ENCODE results near the gene KIFC1. TPM values are rescaled to one million over a fixed set of nuclear protein-coding genes. Genes with fewer than 3 reads are reported as not detected.

Gene KIFC1
- total and polyA plus RNA-seq, 8 donors: 5.8 to 73.6 (median 36.6) TPM

DNA sequence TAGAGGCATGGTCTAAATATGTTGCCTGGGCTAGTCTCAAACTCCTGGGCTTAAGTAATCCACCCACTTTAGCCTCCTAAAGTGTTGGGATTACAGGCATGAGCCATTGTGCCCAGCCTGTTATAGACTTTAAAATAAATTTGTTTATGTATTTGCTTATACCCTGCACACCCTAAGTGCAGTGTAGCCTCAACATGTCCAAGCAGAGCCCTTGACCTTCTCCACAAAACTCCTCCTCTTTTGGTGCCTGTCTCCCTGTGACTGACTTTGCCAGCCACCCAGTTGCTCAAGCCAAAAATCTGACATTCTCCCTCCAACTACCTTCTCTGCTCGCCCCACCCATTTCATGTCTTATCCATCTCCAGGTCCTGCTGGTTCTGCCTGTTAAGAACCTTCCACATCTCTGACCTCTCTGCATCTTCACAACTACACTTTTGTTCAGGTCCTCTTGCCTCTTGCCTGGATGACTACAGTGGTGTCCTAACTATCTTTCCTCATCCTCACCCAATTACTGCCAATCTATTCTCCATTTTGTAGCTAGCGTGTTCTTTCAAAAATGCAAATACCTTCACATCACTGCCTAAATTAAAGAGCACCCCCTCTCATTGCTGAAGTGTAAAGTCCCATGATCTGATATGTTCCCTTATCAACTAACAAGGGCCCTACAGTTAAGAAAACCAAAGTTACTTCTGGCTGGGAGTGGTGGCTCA is 11.2 kb upstream of the KIFC1 start:
- Histone ChIP-seq H3K36me3 (no peaks in the 10 kb centered on the region), H3K27me3 (no peaks in the 10 kb centered on the region), H3K27ac (no peak overlapping the region), H3K4me1 (peaks cover 5 to 8% of the 10 kb centered on the region in 2 donors), H3K4me3 (no peak overlapping the region), H3K9me3 (no peaks in the 10 kb centered on the region)
- DNase-seq (no peak), ATAC-seq (no peak)
- intact Hi-C loops (cut with DNase I): no loop called here
- no peak for TF ChIP-seq CTCF (IDR thresholded peaks at IDR 0.05)

DNA sequence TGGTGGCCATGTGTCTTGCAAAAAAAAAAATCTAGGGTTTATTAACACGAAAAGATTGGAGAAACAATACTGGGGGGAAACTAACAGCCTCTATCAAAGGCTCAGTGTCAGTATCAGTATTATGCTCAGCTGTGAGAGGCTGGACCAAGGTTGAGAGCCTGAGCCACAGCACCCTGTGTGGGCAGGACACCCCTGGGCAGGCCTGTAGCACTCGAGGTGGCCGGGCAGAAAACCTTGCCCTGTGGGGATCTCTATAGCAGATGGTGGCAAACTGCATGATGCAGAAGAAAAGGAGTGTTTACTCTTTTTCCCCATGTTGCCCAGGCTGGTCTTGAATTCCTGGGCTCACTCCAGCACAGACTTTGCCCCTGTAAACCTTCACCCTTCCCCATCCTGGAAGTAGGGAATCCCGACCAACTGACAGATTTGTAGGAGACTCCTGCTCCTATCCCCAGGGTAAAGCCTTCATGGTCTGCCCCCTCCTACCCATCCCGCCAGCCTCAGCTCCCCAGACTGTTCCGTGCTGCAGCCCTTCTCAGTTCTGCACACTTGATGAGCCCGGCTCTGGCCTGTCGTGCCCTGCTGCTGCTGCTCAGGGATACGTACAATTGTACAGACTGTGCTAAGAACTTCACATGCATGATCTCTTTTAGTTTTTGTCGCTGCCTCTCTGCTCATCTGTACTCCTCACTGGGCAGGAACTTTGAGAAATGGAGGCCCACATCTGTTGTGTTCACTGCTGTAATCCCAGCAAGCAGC is 8.0 kb upstream of the KIFC1 start:
- H3K27me3 ChIP-seq: no peaks in the 10 kb centered on the region
- H3K4me1 ChIP-seq: no peaks in the 10 kb centered on the region
- DNase-seq: no peak
- H3K27ac ChIP-seq: no peak overlapping the region
- no peaks in the 10 kb centered on the region for H3K9me3 ChIP-seq
- intact Hi-C loops (cut with DNase I): no loop called here
- H3K4me3 ChIP-seq: no peak overlapping the region
- no peak for ATAC-seq
- H3K36me3 ChIP-seq: no peaks in the 10 kb centered on the region
- no peak for TF ChIP-seq CTCF (IDR thresholded peaks at IDR 0.05)

GRCh38 chr6:33384581-33385020 is 7.0 kb upstream of the KIFC1 start:
- H3K9me3 ChIP-seq: no peaks in the 10 kb centered on the region
- no peak overlapping the region for H3K27ac ChIP-seq
- H3K4me1 ChIP-seq: no peaks in the 10 kb centered on the region
- no peaks in the 10 kb centered on the region for H3K36me3 ChIP-seq
- intact Hi-C loops (cut with DNase I): no loop called here
- DNase-seq (no peak), ATAC-seq (peak; percentile 61)
- H3K27me3 ChIP-seq: no peaks in the 10 kb centered on the region
- H3K4me3 ChIP-seq: no peak overlapping the region
- TF ChIP-seq CTCF (IDR thresholded peaks at IDR 0.05): peak in 1 of 2 donors; percentile 25

DNA sequence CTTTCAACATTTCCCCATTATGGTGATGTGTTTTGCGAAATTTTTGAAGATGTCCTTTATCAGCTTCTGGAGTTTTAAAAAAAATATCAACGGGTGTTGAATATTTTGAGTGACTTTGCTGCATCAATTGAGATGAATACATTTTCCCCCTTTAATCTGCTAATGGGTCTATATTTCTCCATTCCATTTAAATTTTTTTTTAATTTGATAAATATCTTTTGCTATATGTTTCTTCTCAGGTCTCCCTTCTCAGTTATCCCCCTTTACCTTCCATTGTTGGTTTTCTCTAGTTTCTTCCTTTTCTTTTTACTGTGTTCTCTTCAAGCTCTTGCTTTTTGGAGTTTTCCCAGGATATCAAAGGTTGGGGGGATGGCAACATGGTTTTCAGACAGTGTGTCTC is 1.4 kb upstream of the KIFC1 start:
- ATAC-seq: no peak
- Histone ChIP-seq H3K36me3 (no peaks in the 10 kb centered on the region), H3K27me3 (no peaks in the 10 kb centered on the region), H3K4me3 (no peak overlapping the region), H3K4me1 (peaks cover 0 to 25% of the 10 kb centered on the region in 2 donors), H3K9me3 (no peaks in the 10 kb centered on the region), H3K27ac (peak overlapping the region in 1 of 2 donors; percentile 94)
- no peak for DNase-seq
- TF ChIP-seq CTCF (IDR thresholded peaks at IDR 0.05): no peak
- intact Hi-C loops (cut with DNase I): no loop called here

GRCh38 chr6:33390767-33391277 is 801 bp upstream of the KIFC1 start:
- DNase-seq (no peak), ATAC-seq (no peak)
- intact Hi-C loops (cut with DNase I): no loop called here
- peak overlapping the region; percentile 87 to 94 for H3K27ac ChIP-seq
- no peaks in the 10 kb centered on the region for H3K27me3 ChIP-seq
- peak overlapping the region in 1 of 2 donors; percentile 55 for H3K4me3 ChIP-seq
- no peaks in the 10 kb centered on the region for H3K36me3 ChIP-seq
- TF ChIP-seq CTCF (IDR thresholded peaks at IDR 0.05): no peak
- peaks cover 0 to 25% of the 10 kb centered on the region in 2 donors for H3K4me1 ChIP-seq
- H3K9me3 ChIP-seq: no peaks in the 10 kb centered on the region
